ENCODE results near the gene ATXN7L1.
"Not testable (repeated sequence)": the region's sequence is repeated elsewhere in the genome, so short reads cannot be mapped to it uniquely, and the experiment has no call there.

The ATXN7L1 gene

GRCh38 chr7:105799006-105799405 lies 77.4 kb downstream of the ATXN7L1 start:
- no peak for DNase-seq

GRCh38 chr7:105797652-105798051 lies 78.7 kb downstream of the ATXN7L1 start:
- DNase-seq: no peak

- no peak for DNase-seq
Observed at GRCh38 chr7:105796365-105796764, 80.0 kb downstream of the ATXN7L1 start.

- DNase-seq: no peak
Observed at GRCh38 chr7:105794741-105795729, 81.4 kb downstream of the ATXN7L1 start.

GRCh38 chr7:105792488-105793370 lies 83.7 kb downstream of the ATXN7L1 start:
- DNase-seq: no peak

GRCh38 chr7:105791926-105792325 lies 84.5 kb downstream of the ATXN7L1 start:
- DNase-seq: no peak

- no peak for DNase-seq
Observed at GRCh38 chr7:105790996-105791395, 85.4 kb downstream of the ATXN7L1 start.

- DNase-seq: not testable (repeated sequence)
Observed at GRCh38 chr7:105790452-105790851, 85.9 kb downstream of the ATXN7L1 start.

- DNase-seq: no peak
Observed at GRCh38 chr7:105788816-105789349, 87.5 kb downstream of the ATXN7L1 start.

- no peak for DNase-seq
Observed at GRCh38 chr7:105788356-105788755, 88.0 kb downstream of the ATXN7L1 start.

GRCh38 chr7:105787793-105788192 lies 88.6 kb downstream of the ATXN7L1 start:
- DNase-seq: no peak

GRCh38 chr7:105786520-105787470 lies 89.6 kb downstream of the ATXN7L1 start:
- no peak for DNase-seq

GRCh38 chr7:105782391-105783042 lies 93.9 kb downstream of the ATXN7L1 start:
- peak; percentile 72 to 89 for DNase-seq

- DNase-seq: no peak
Observed at GRCh38 chr7:105779856-105780780, 96.3 kb downstream of the ATXN7L1 start.

- no peak for DNase-seq
Observed at GRCh38 chr7:105778956-105779355, 97.4 kb downstream of the ATXN7L1 start.

GRCh38 chr7:105776986-105777910 lies 99.2 kb downstream of the ATXN7L1 start:
- DNase-seq: no peak

GRCh38 chr7:105776068-105776790 lies 100.2 kb downstream of the ATXN7L1 start:
- DNase-seq: no peak

- no peak for DNase-seq
Observed at GRCh38 chr7:105775580-105775979, 100.8 kb downstream of the ATXN7L1 start.
